NAMALWA (cell line): ENCODE results near the gene GAMT.
"Not testable (repeated sequence)": the region's sequence is repeated elsewhere in the genome, so short reads cannot be mapped to it uniquely, and the experiment has no call there.

Source experiments
- DNase-seq: peaks from one replicate; pipeline ENCODE4 v3.0.0-alpha.2; 2015; ENCODE audit warnings: low spot score

GAMT gene

GRCh38 chr19:1433119-1434039, 32.0 kb upstream of the GAMT start:
- DNase-seq, result no peak

GRCh38 chr19:1432507-1432887, 31.2 kb upstream of the GAMT start:
- DNase-seq, result no peak

GRCh38 chr19:1431759-1432506, 30.6 kb upstream of the GAMT start:
- no peak for DNase-seq

GRCh38 chr19:1430246-1430645, 28.9 kb upstream of the GAMT start:
- DNase-seq, result no peak

- no peak for DNase-seq
Observed at GRCh38 chr19:1429750-1430149, 28.4 kb upstream of the GAMT start.

- DNase-seq, result no peak
Observed at GRCh38 chr19:1428738-1429391, 27.5 kb upstream of the GAMT start.

- DNase-seq, result no peak
Observed at GRCh38 chr19:1427221-1427920, 26.0 kb upstream of the GAMT start.

- DNase-seq, result no peak
Observed at GRCh38 chr19:1426736-1427135, 25.4 kb upstream of the GAMT start.

- no peak for DNase-seq
Observed at GRCh38 chr19:1425902-1426301, 24.6 kb upstream of the GAMT start.

- no peak for DNase-seq
Observed at GRCh38 chr19:1425102-1425837, 23.9 kb upstream of the GAMT start.

GRCh38 chr19:1424192-1424955, 23.0 kb upstream of the GAMT start:
- DNase-seq, result no peak

- DNase-seq, result no peak
Observed at GRCh38 chr19:1423436-1424191, 22.3 kb upstream of the GAMT start.

- DNase-seq, result no peak
Observed at GRCh38 chr19:1422943-1423342, 21.6 kb upstream of the GAMT start.

GRCh38 chr19:1422360-1422759, 21.0 kb upstream of the GAMT start:
- DNase-seq, result no peak

GRCh38 chr19:1421958-1422305, 20.6 kb upstream of the GAMT start:
- DNase-seq, result no peak

- DNase-seq, result no peak
Observed at GRCh38 chr19:1421218-1421957, 20.0 kb upstream of the GAMT start.

- DNase-seq, result no peak
Observed at GRCh38 chr19:1420590-1420989, 19.2 kb upstream of the GAMT start.

GRCh38 chr19:1420085-1420484, 18.7 kb upstream of the GAMT start:
- DNase-seq, result not testable (repeated sequence)
